ENCODE measurements around the gene HS3ST3A1.
A peak's percentile ranks its signal among the peaks of the same experiment; 100 is the strongest.

The HS3ST3A1 gene

DNA sequence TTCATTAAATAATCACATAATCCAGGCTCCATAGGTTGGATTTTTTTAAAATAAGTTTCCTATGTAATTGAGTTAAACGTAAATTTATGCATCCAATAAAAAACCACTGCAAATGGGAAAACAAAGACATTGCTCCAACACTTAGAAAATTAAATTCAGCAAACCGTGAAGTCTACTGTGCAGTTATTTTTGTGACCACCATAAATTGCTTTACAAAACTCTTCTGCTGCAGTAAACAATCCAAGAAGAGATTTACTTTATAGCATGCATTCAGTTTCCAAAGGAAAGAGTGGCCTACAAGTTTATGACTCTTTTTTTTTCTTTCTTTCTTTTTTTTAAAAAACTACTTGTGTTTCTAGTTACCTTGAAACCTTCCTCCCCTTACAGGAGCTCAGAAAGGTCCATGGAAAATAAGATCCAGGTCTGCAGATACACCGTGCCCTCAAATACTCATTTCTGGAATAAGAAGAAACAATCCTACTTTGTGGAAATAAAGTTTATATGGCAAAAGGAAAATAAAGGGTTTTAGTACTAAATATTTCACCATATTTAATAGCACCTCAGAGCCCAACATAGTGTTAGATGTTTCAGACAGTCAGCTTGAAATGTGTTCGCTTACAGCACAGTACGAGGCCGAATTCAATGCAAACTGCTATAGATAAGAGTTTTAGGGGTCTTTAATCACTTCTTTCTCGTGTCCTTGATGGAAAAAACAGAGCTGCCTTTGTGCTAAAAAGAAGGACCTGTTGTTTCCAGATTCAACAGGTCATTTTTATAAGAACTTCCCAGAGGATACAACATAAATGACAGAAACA lies 3.2 kb downstream of the HS3ST3A1 start:
- no peak for DNase-seq (ENCODE audit: low read depth)

DNA sequence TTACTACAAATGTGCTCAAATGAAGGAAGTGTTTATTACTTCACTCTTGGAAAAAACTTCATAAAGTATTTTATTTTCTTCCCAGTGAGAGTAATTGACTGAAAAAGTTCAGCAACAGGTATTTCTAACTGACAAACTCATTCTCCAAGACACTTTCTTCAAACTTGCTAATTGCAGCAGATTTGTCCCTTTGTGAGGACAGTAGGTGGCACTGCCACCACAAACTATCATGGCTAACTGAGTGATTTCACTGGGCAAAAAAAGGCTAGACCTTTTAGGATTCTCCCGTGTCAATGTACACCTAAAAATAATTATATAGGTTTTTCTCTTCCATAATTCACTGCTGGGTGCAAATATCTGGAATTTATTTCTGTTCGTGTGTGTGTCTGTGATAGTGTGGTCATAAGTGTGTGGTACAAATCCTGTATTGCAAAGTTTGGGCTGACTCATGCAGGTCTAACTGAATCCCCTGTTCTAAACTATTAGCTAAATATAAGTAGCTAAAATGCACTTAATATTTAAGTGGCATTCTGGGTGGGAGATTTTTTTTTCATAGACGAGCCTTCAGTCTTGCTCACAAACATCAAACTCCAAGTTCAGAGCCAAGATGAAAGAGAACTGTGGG lies 3.9 kb downstream of the HS3ST3A1 start:
- DNase-seq (ENCODE audit: low read depth): peak; percentile 70

GRCh38 chr17:13596241-13596923 lies 5.3 kb downstream of the HS3ST3A1 start:
- DNase-seq (ENCODE audit: low read depth): no peak

GRCh38 chr17:13595599-13595899 lies 6.2 kb downstream of the HS3ST3A1 start:
- no peak for DNase-seq (ENCODE audit: low read depth)

GRCh38 chr17:13594762-13595598 lies 6.7 kb downstream of the HS3ST3A1 start:
- peak; percentile 94 for DNase-seq (ENCODE audit: low read depth)

GRCh38 chr17:13594310-13594709 lies 7.4 kb downstream of the HS3ST3A1 start:
- no peak for DNase-seq (ENCODE audit: low read depth)

DNA sequence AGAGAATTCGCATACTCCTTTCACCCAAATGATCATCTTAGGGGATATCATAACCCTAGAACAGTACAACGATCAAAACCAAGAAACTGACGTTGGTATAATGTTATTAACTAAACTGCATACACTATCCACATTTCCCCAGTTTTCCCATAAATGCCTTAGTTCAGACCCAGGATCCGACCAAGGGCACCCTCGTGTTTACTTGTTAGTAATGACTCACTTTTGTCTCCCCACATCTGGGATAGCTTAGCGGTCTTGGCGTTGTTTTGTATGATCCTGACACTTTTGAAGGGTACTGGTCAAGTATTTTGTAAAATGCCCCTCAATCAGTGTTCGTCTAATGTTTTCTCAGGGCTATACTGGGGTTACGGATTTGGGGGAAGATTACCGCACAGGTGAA lies 8.0 kb downstream of the HS3ST3A1 start:
- DNase-seq (ENCODE audit: low read depth): peak; percentile 85

DNA sequence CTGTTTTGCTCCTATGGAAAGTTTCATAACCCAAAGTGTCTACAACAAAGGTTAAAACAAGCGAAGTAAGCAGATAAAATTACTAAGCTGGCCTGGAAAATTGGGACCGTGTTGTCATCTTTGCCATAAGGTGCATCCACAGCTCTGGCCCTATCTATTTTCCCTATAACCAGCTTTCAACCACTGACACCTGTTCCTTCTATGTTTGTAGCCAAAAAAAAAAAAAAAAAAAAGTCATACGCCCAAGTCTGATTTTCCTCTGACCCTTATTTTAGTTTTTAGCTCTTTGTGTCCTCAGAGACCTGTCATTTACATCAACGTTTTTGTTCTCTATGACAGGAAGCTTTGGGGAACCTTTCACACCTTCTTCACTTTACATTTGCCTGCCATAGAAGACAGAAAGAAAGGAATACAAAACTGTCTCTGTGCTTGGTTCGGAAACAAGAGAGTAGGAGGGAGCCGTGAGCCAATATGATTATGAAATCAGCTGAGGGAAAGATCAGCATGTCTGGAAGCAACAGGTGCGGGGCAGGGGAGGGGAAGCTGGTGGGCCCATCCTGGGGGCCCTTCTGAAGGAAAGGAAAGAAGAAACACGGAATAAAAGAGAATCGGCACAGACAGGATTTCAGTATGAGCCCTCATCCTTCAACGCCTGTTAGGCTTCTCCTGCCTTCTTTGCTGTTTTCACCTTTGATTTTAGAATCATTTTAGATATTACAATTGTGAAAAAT lies 8.5 kb downstream of the HS3ST3A1 start:
- no peak for DNase-seq (ENCODE audit: low read depth)

- no peak for DNase-seq (ENCODE audit: low read depth)
These were observed 9.3 kb downstream of the HS3ST3A1 start for GRCh38 chr17:13592427-13592826.

DNA sequence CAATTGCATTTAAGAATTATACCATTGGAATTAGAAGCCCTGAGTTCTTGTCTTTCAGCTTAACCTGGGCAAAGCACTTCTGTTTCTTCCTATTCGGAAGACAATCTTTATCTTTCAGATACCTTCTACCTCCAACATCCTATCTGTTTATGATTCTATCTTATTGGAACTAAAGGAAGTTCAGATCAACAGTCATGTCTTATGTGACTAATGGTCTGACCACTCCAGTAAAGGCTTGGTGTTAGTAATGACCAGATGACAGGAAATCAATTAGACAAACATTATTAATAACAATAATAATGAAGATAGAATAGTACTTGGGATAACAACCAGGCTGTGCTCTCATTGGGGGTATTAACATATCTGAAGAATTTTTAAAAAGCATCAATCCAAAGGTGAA lies 11.3 kb downstream of the HS3ST3A1 start:
- DNase-seq (ENCODE audit: low read depth): peak; percentile 69

DNA sequence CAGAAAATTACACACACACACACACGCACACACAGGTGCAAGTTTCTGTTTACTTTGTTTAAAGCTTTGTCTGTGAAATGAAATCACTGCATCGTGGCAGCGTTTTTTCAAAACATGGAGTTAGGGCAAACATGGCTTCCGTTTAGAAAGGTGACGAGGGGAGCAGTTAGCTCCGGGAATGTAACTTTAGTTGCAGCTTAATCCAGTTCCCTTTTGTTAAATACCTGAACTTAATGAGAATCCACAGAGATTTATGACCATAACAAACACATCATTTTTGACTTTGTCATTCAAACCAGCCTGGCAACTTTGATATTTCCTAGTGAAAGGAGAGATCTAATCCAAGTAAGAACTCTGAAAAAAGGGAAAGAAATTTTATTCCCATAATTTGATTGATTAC lies 12.1 kb downstream of the HS3ST3A1 start:
- DNase-seq (ENCODE audit: low read depth): no peak

GRCh38 chr17:13587487-13588338 lies 14.0 kb downstream of the HS3ST3A1 start:
- no peak for DNase-seq (ENCODE audit: low read depth)

- DNase-seq (ENCODE audit: low read depth): peak; percentile 68
These were observed 17.0 kb downstream of the HS3ST3A1 start for GRCh38 chr17:13584701-13585080.

DNA sequence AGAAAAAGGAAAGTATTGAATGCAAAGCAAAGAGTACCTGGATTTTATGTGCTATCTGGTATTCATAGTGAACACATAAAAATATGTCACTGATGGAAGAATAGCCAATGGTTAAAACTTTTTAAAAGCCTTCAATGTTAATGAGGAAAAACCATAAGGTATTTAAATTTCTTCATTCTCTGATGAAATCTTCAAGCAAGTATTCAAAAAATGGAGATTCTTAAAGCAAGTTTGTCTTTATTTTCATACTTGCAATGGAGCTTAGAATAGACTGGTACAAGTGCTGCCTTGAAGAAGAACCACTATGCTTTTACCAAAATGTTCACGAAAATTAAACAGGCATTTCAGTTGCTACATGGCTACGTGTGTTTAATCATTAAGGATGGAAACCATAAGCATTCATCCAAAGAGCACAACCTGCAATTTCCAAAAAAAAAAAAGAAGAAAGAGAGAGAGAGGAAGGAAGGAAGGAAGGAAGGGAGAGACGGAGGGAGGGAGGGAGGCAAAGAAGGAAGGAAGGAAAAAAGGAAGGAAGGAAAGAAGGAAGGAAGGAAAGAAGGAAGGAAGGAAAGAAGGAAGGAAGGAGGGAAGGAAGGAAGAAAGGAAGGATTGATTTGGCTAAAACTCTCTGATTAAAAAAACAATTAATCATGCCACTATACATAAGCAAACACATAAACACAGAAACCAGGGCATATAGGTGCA lies 17.6 kb downstream of the HS3ST3A1 start:
- no peak for DNase-seq (ENCODE audit: low read depth)

DNA sequence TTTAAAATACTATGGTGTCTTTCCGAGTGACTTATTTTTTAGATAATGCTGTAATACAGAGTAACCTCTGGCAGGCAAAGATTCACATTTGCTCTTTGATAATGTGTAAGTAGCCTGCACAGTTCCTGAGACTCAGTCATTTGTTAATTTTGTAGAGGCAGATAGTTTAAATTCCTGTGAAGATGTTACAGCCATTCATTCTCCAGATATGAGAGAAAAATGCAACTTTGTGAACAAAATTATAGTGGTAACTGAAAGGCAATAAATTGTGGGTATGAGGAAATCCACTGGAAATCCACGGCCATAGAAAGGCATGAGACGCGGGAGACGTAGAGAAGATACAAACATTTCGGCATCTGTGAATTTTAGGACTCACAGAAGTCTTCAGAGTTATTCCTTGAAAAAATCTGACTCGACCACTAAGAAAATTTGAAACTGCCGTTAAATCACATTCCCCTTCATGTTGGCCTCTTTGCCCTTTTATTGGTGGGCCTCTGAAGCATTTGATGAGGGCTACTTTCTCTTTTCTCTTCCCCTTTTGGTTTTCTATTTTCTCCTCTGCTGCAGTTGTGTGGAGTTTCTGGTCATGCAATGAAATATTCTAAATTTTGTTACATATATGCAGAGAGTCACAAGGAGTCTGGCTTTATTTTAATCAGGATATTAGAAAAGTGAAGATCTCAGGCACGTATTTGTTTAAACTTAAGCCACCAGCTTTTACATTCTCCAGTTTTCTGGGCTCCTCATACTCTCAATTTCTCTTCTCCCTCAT lies 18.8 kb downstream of the HS3ST3A1 start:
- no peak for DNase-seq (ENCODE audit: low read depth)

DNA sequence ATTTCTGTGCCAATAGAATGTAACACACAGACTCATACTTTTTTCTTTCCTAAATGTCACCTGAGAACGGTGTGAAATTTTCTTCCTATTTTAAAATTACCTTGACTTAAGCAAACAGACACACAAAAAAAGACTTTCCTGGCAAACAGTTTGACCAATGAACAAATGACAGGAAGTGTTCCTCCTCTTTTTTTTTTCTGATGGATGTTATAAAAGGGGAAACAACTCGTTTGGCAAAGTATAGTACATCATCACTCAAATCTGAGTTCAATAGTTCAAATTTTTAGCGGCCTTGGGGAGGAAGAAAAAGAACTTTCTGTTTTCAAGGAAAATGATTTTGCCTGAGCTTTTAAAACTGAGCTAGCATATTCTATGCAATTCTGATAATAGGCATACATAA lies 19.8 kb downstream of the HS3ST3A1 start:
- peak; percentile 78 for DNase-seq (ENCODE audit: low read depth)

DNA sequence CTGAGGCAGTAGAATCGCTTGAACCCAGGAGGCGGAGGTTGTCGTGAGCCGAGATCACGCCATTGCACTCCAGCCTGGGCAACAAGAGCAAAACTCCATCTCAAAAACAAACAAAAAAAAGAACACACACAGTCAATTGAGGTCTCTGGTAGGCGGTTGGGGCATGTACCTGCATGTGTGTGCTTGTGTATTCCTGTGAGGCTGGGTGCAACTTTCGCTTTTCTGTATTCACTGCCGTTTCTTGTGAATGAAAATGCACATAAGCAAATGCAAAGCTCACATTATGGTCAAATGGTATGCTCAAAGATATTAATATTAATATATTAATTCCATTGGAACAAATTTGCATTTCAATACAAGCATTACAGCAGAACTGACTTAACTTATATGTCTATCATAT lies 20.9 kb downstream of the HS3ST3A1 start:
- DNase-seq (ENCODE audit: low read depth): no peak

- no peak for DNase-seq (ENCODE audit: low read depth)
These were observed 24.8 kb downstream of the HS3ST3A1 start for GRCh38 chr17:13576661-13577526.

All from iris pigment epithelial cell (primary cell).